Left renal cortex interstitium (tissue), 4 donors: ENCODE results near the gene RAB3C. TPM values are rescaled to one million over a fixed set of nuclear protein-coding genes. Genes with fewer than 3 reads are reported as not detected.
"Not testable (repeated sequence)": the region's sequence is repeated elsewhere in the genome, so short reads cannot be mapped to it uniquely, and the experiment has no call there.

Source experiments
- DNase-seq, 4 donors: peaks; one replicate each; pipeline ENCODE4 v3.0.0-alpha.2; 2013; ENCODE audit warnings: low read depth in 4 of 4, low spot score in 2 of 4, missing footprints in 1 of 4
- polyA plus RNA-seq, 4 donors: library from polyadenylated mRNA; unstranded; fragments of 120-200 nt; gene quantifications; one replicate each; pipeline ENCODE4 v1.2.1, GENCODE V29; 2013; ENCODE audit not compliant: insufficient read length in 4 of 4

RAB3C gene
- polyA plus RNA-seq, 4 donors: 1.8 to 3.3 (median 2.5) TPM

- DNase-seq: not testable (repeated sequence)
These were observed 17.7 kb downstream of the RAB3C start for GRCh38 chr5:58600613-58601012.

GRCh38 chr5:58602889-58603288 is 20.0 kb downstream of the RAB3C start:
- DNase-seq: not testable (repeated sequence)

GRCh38 chr5:58606064-58606463 is 23.2 kb downstream of the RAB3C start:
- DNase-seq: no peak

GRCh38 chr5:58615972-58616371 is 33.1 kb downstream of the RAB3C start:
- no peak for DNase-seq

GRCh38 chr5:58617241-58617640 is 34.4 kb downstream of the RAB3C start:
- DNase-seq: no peak

- no peak for DNase-seq
These were observed 37.5 kb downstream of the RAB3C start for GRCh38 chr5:58620336-58620735.

GRCh38 chr5:58622936-58623871 is 40.3 kb downstream of the RAB3C start:
- no peak for DNase-seq

GRCh38 chr5:58628626-58629025 is 45.8 kb downstream of the RAB3C start:
- DNase-seq: no peak

- DNase-seq: no peak
These were observed 46.6 kb downstream of the RAB3C start for GRCh38 chr5:58629271-58630159.

GRCh38 chr5:58631895-58632294 is 49.0 kb downstream of the RAB3C start:
- DNase-seq: no peak

- DNase-seq: no peak
These were observed 52.5 kb downstream of the RAB3C start for GRCh38 chr5:58635416-58635815.

GRCh38 chr5:58640011-58640410 is 57.1 kb downstream of the RAB3C start:
- no peak for DNase-seq

- no peak for DNase-seq
These were observed 58.7 kb downstream of the RAB3C start for GRCh38 chr5:58641533-58641932.

GRCh38 chr5:58648846-58649245 is 66.0 kb downstream of the RAB3C start:
- DNase-seq: no peak

- no peak for DNase-seq
These were observed 66.8 kb downstream of the RAB3C start for GRCh38 chr5:58649716-58650115.

- DNase-seq: no peak
These were observed 70.6 kb downstream of the RAB3C start for GRCh38 chr5:58653521-58653920.

- DNase-seq: no peak
These were observed 83.3 kb downstream of the RAB3C start for GRCh38 chr5:58666141-58666540.

GRCh38 chr5:58666598-58667581 is 84.0 kb downstream of the RAB3C start:
- no peak for DNase-seq

GRCh38 chr5:58670582-58670981 is 87.7 kb downstream of the RAB3C start:
- DNase-seq: no peak

- DNase-seq: no peak
These were observed 88.3 kb downstream of the RAB3C start for GRCh38 chr5:58671155-58671554.
